Measurements from ENCODE around the gene RBL2.

The RBL2 gene

DNA sequence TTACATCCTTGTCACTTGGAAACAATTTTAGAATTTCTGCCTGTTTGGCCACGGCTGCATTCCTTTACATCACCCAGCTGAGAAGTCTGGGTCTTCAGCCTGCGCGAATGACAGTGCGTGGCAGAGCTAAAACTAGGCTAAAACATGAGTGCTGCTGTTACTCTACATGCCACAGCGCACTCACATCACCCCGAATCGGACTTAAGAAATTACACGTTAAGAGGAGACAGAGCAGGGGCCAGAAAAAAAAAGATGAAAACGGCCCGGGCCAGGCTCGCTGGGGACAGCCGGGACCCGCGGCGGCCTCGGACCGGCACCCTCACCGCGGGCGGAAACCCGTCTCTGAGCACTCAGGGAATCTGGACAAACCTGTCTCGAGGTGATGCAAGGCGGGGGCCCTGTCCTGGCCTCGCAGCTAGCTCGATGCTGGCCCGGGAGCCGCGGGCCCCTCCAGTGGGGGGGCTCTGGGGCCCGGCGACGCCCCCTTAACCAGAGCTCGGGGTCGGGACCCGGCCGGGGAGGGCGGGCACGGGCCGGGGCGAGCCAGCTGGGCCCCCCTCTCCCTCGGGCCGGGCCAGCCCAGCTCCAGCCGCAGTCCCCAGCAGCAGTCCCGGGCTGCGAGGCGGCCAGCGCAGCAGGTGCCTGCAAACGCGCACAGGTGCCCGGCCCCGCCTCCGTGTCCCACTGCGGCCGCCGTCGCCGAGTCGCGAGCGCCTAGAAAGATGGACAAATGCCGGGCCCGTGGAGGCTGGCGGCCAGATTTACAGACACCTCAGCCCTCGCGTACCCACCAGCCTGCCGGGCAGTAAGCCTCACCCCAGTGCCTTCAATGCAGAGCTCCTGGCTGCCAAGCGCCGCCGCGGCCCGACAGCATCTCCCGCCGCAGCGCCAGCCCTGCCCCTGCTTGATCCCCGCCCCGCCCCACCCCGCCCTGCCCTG, 68.3 kb downstream of the RBL2 start, which contains the start of gene AKTIP:
AKTIP (minus strand) TSS at position 879 of the 939 bp plus-strand sequence. CDS start 2,950 bp downstream, outside the sequence.
- Histone ChIP-seq H3K36me3 (ENCODE audit: insufficient read depth, low read length) (no peaks in the 10 kb centered on the region), H3K4me3 (ENCODE audit: low read length, poor library complexity, severe bottlenecking) (peak within 1 kb of the TSS; percentile 83), H4K20me1 (ENCODE audit: insufficient read depth, low read length, poor library complexity, severe bottlenecking) (peaks cover 3% of the 10 kb centered on the region), H3K4me2 (ENCODE audit: low read depth, low read length, poor library complexity, severe bottlenecking) (peak within 1 kb of the TSS; percentile 85), H3F3A (ENCODE audit: low read depth) (no peaks in the 10 kb centered on the region), H3K4me1 (ENCODE audit: insufficient read depth, low read length, poor library complexity, severe bottlenecking) (peaks cover 19% of the 10 kb centered on the region), H3K9me3 (ENCODE audit: insufficient read depth, low read depth, low read length) (no peaks in the 10 kb centered on the region), H3K27me3 (ENCODE audit: insufficient read depth, low read length, poor library complexity, severe bottlenecking) (no peaks in the 10 kb centered on the region), H2AFZ (ENCODE audit: low read length) (peak within 1 kb of the TSS; percentile 87), H3K9me2 (replicated peaks; ENCODE audit: low read depth, low read length) (no peaks in the 10 kb centered on the region), H3K9ac (ENCODE audit: low read depth, low read length, poor library complexity, severe bottlenecking) (peak within 1 kb of the TSS; percentile 73), H3K79me2 (ENCODE audit: insufficient read depth, low read length) (peaks cover 5% of the 10 kb centered on the region; the same call in 1 of the 2 replicates)
- TF ChIP-seq EZH2phosphoT487 (IDR thresholded peaks at IDR 0.05; ENCODE audit: borderline replicate concordance): no peak
- TF ChIP-seq, protein P1, sequence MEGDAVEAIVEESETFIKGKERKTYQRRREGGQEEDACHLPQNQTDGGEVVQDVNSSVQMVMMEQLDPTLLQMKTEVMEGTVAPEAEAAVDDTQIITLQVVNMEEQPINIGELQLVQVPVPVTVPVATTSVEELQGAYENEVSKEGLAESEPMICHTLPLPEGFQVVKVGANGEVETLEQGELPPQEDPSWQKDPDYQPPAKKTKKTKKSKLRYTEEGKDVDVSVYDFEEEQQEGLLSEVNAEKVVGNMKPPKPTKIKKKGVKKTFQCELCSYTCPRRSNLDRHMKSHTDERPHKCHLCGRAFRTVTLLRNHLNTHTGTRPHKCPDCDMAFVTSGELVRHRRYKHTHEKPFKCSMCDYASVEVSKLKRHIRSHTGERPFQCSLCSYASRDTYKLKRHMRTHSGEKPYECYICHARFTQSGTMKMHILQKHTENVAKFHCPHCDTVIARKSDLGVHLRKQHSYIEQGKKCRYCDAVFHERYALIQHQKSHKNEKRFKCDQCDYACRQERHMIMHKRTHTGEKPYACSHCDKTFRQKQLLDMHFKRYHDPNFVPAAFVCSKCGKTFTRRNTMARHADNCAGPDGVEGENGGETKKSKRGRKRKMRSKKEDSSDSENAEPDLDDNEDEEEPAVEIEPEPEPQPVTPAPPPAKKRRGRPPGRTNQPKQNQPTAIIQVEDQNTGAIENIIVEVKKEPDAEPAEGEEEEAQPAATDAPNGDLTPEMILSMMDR (conservative IDR thresholded peaks at IDR 0.05; ENCODE audit: low read length): no peak

DNA sequence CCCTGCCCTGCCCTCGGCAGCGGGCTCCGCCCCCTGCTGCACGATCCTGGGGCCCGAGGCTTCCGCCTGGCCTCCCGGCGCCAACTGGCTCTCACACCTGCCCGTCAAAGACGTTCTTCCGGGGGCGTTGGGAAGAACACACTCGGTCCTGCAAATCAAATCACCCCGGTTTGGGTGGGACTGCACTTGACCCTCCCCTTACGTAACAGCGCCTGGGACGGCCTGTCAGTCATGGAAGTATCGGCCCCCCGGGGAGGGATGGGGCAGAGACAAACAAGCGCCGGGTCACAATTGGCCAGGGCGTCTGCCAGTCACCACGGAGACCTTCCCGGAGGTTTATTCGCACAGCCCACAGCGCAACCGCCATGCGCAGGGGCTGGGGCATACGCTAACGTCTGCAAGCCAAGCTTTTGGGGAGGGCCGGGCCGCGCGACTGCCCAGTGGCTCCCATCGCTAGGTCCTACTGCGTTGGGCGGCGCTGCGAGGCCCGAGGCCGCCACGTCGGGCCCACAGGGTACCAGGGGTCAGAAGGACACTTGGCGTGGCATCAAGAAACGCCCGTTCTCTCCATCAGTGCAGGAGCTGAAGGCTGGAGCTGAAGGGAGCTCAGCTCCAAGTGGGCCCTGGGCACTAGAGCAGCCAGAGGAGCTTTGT, 69.1 kb downstream of the RBL2 start:
- Histone ChIP-seq H3K36me3 (ENCODE audit: insufficient read depth, low read length) (no peaks in the 10 kb centered on the region), H3K4me2 (ENCODE audit: low read depth, low read length, poor library complexity, severe bottlenecking) (peak overlapping the region; percentile 85), H4K20me1 (ENCODE audit: insufficient read depth, low read length, poor library complexity, severe bottlenecking) (peaks cover 3% of the 10 kb centered on the region), H2AFZ (ENCODE audit: low read length) (peak overlapping the region; percentile 85), H3K4me3 (ENCODE audit: low read length, poor library complexity, severe bottlenecking) (peak overlapping the region; percentile 83), H3K9me2 (replicated peaks; ENCODE audit: low read depth, low read length) (no peaks in the 10 kb centered on the region), H3F3A (ENCODE audit: low read depth) (no peaks in the 10 kb centered on the region), H3K9ac (ENCODE audit: low read depth, low read length, poor library complexity, severe bottlenecking) (peak overlapping the region; percentile 69), H3K4me1 (ENCODE audit: insufficient read depth, low read length, poor library complexity, severe bottlenecking) (peaks cover 19% of the 10 kb centered on the region), H3K9me3 (ENCODE audit: insufficient read depth, low read depth, low read length) (no peaks in the 10 kb centered on the region), H3K27me3 (ENCODE audit: insufficient read depth, low read length, poor library complexity, severe bottlenecking) (no peaks in the 10 kb centered on the region), H3K79me2 (ENCODE audit: insufficient read depth, low read length) (peaks cover 5% of the 10 kb centered on the region; the same call in 1 of the 2 replicates)
- TF ChIP-seq EZH2phosphoT487 (IDR thresholded peaks at IDR 0.05; ENCODE audit: borderline replicate concordance): no peak
- TF ChIP-seq, protein P1 (conservative IDR thresholded peaks at IDR 0.05; ENCODE audit: low read length): no peak

DNA sequence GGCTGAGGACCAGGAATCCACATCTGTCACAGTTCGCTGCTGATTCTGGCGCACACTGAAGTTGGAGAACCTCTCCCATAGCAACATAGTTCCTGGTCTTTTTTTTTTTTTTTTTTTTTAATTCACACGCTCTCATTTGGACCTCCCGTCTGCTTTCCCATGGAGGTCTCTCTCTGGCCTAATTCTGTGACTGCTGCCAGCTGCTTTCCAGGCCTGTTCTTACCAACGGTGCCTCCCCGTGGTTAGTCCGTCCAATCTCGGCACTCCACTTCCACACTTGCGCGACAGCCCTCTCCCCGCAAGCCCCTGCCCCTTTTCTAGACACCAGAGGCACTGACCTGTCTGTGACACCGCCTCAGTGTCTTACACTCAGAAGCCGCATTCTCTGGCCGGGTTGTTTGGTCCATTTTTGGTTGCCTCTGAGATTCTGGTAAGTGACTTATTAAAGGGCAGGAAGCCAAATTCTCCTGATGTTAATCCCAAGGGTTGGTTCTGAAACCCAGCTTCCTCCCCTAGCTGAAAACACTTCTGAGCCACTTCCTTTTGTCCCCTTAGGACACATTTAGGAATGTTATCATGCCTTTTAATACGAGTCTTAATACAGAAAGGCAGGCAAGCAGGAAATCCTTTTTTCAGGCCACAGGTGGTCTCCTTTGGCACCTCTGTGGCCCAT, 69.9 kb downstream of the RBL2 start:
- Histone ChIP-seq H3K9me2 (replicated peaks; ENCODE audit: low read depth, low read length) (no peaks in the 10 kb centered on the region), H4K20me1 (ENCODE audit: insufficient read depth, low read length, poor library complexity, severe bottlenecking) (peaks cover 3% of the 10 kb centered on the region), H3K79me2 (ENCODE audit: insufficient read depth, low read length) (peaks cover 5% of the 10 kb centered on the region; the same call in 1 of the 2 replicates), H3K4me1 (ENCODE audit: insufficient read depth, low read length, poor library complexity, severe bottlenecking) (peaks cover 19% of the 10 kb centered on the region), H2AFZ (ENCODE audit: low read length) (no peak overlapping the region), H3K4me2 (ENCODE audit: low read depth, low read length, poor library complexity, severe bottlenecking) (peak overlapping the region; percentile 85), H3K9me3 (ENCODE audit: insufficient read depth, low read depth, low read length) (no peaks in the 10 kb centered on the region), H3F3A (ENCODE audit: low read depth) (no peaks in the 10 kb centered on the region), H3K27me3 (ENCODE audit: insufficient read depth, low read length, poor library complexity, severe bottlenecking) (no peaks in the 10 kb centered on the region), H3K9ac (ENCODE audit: low read depth, low read length, poor library complexity, severe bottlenecking) (peak overlapping the region; percentile 69), H3K4me3 (ENCODE audit: low read length, poor library complexity, severe bottlenecking) (peak overlapping the region; percentile 77), H3K36me3 (ENCODE audit: insufficient read depth, low read length) (no peaks in the 10 kb centered on the region)
- TF ChIP-seq, protein P1 (conservative IDR thresholded peaks at IDR 0.05; ENCODE audit: low read length): no peak
- no peak for TF ChIP-seq EZH2phosphoT487 (IDR thresholded peaks at IDR 0.05; ENCODE audit: borderline replicate concordance)

All from Loucy (cell line).